Fibroblast of skin of right biceps (primary cell): Measurements from ENCODE around the gene AFF3.

Experiments
- DNase-seq: peaks from one replicate; pipeline ENCODE4 v3.0.0-alpha.2; 2013

Gene AFF3

DNA sequence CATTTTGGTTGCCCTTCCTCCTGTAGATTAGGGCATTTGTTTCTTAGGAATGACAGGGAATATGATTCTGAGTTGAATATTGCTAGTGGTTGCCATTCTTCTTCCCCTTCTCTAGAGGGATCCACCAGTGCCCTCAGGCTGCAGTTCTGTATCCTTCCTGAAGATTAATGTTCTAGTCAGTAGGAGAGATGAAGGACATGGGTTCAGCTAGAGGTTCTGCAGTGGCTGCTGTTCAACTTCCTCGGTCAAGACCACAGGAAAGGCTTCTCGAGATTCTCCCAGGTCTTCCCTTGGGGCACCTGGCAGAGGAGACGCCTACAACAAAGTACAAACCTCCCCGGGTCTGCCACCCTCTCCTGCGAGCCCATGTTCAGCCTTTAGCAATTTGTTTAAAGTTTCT is 325.5 kb downstream of the AFF3 start:
- DNase-seq, result no peak

DNA sequence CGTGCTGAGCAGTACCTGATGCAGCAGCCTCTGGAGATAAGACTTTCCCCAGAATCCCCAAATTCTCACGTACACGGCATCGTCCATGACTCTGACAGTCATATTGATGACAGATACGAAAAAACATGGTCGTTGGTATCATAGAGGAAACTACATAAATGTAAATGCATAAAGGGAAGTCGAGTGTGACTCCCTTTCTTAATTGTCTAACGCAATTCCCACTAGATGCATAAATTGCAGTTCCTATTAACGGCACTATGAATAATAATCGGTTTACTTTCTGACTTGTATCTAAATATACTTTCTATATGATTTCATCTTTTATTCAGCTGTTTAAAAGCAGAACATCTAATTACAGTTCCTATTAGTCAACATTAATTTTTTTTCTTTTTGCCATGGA is 330.0 kb downstream of the AFF3 start:
- DNase-seq, result no peak

GRCh38 chr2:99811544-99811943 is 330.8 kb downstream of the AFF3 start:
- peak; percentile 88 for DNase-seq

- no peak for DNase-seq
Measured at GRCh38 chr2:99810225-99810624, 332.2 kb downstream of the AFF3 start.

DNA sequence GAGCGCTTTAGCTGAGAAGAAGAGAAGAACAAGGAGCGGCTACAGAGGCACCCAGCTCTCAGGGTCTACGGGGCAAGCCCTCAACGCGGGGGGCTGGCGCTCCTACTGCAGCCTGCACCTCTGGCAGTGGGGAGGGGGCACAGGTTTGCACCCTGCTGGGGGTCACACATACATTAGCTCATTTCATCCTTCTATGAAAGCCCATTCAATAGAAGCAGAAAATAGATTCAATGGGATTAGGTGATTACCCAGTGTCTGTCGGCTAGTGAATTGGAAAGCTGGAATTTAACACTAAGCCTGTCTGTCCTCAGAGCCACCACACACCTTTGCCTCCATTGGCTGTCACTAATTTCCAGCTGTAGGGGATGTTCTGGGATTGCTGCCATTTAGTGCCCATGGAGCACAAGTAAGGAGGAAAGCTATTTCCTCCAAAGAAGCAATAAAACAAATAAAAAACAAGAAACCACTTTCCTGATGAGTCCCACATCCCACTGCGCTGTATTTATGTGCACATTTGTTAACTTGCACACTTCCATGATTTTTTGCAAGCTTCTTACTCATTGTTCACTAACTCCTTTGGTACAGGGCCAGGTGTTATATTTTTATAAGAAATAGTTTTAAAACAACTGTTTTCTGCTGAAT is 333.0 kb downstream of the AFF3 start:
- DNase-seq, result peak; percentile 40

GRCh38 chr2:99808361-99809200 is 333.8 kb downstream of the AFF3 start:
- DNase-seq, result no peak

- DNase-seq, result peak; percentile 94
Measured at GRCh38 chr2:99806758-99807157, 335.6 kb downstream of the AFF3 start.

- peak; percentile 45 for DNase-seq
Measured at GRCh38 chr2:99805930-99806476, 336.4 kb downstream of the AFF3 start.

DNA sequence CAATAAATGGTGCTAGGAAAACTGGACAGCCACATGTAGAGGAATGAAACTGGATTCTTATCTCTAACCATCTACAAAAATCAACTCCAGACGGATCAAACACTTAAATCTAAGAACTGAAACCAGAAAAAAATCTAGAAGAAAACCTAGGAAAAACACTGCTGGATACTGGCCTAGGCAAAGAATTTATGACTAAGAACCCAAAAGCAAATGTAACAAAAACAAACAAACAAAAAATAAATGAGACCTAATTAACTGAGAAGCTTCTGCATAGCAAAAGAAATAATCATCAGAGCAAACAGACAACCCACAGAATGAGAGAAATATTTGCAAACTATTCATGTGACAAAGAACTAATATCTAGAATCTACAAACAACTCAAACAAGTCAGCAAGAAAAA is 338.5 kb downstream of the AFF3 start:
- no peak for DNase-seq

GRCh38 chr2:99802734-99803133 is 339.7 kb downstream of the AFF3 start:
- no peak for DNase-seq

DNA sequence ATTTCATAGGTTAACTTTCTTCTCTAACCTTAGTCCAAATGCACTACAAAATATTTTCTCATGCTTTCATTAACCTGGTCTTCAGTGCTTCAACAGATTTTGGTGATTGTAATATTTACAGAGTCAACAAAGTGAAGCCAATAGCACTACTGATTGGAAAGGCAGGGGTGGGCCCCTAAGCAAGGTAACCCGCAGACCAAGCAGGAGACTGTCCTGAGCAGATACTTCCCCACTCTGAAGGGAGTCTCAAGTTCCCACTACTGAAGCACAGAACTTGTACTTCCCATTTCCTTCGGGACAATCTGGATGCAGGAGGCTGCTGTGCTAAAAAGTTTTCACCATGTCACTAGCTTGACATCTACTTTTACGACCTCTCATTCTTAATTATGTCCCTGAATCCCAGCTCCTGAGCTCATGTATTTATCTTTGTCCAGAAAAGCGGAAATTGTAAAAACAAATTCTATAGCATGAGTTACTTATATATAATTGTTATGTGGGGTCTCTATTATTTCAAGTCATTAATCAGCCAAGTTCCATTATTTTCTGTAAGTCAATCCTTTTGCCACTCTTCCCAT is 341.0 kb downstream of the AFF3 start:
- no peak for DNase-seq

GRCh38 chr2:99797475-99797874 is 344.9 kb downstream of the AFF3 start:
- no peak for DNase-seq

DNA sequence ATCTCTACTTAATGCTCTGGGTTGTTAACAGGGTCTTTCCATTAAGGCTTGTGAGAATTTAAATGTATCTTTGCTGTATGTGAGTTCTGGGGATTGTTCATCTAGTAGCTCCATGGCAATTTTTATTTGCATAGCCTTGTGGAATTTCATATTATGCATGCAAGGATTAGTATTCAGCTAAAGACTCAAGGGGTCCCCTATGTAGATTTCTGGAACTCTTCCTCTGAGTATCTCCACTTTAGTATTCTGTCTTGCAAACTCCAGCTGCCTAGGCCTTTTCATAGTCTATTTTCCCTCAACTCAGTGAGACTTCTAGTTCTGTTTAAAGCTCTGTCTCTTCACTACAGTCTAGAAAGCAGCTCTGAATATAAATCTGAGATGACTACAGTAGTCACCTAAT is 348.0 kb downstream of the AFF3 start:
- DNase-seq, result no peak

DNA sequence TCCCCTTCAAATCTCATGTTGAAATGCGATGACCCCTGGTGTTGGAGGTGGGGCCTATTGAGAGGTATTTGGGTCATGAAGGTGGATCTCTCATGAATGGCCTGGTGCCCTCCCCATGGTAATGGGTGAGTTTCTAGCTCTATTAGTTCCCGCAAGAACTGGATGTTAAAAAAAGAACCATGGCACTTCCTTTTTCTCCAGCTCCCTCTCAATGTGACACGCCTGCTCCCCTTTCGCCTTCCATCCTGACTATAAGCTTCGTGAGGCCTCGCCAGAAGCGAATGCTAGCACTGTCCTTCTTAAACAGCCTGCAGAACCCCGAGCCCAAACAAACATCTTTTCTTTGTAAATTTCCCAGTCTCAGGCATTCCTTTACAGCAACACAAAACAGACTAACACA is 349.4 kb downstream of the AFF3 start:
- no peak for DNase-seq

- DNase-seq, result peak; percentile 76
Measured at GRCh38 chr2:99789849-99790248, 352.5 kb downstream of the AFF3 start.

DNA sequence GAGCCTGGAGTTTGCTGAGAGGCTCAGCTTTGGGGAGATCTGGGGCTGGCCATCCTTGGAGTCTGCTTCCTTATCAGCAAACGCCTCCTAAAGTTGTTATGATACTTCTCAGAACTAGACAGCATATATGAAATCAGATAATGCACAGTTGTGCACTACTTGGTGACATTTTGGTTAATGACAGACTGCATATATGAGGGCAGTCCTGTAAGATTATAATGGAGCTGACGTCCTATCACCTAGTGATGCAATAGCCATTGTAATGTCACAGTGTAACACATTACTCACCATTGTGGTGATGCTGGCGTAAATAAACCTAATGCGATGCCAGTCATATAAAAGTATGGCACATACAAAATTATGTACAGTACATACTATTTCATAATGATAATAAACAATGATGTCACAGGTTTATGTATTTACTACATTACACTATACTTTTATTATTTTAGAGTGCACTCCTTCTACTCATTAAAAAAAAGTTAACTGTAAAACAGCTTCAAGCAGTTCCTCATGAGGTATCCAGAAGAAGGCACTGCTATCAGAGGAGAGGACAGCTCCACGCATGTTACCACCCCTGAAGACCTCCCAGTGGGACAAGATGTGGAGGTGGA is 354.5 kb downstream of the AFF3 start:
- DNase-seq, result no peak

GRCh38 chr2:99786636-99787390 is 355.6 kb downstream of the AFF3 start:
- DNase-seq, result no peak

- DNase-seq, result no peak
Measured at GRCh38 chr2:99784946-99785345, 357.4 kb downstream of the AFF3 start.

DNA sequence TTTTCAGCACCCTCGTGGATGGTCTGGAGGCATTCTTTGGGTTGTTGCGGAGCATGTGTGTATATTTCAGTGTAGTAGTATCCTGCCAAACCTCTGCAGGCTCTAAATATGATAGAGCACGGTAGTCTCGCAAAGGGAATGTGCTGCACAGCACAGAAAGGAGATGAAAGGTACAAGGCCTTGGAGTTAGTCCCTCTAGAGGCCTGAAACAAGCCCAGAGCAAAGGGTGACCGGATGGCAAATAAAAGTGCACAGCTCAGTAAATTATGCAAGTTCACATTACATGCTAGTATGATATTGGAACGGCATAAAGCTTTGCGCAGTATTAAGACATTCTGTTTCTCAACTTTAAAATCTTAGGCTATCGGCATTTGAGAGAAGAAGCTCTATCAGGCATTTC is 358.1 kb downstream of the AFF3 start:
- DNase-seq, result no peak

GRCh38 chr2:99780276-99780675 is 362.1 kb downstream of the AFF3 start:
- DNase-seq, result no peak

GRCh38 chr2:99779276-99779675 is 363.1 kb downstream of the AFF3 start:
- peak; percentile 24 for DNase-seq

- no peak for DNase-seq
Measured at GRCh38 chr2:99777656-99778290, 364.6 kb downstream of the AFF3 start.
